Ovary (tissue), 10 donors: ENCODE data around the gene ATP6V1B1. TPM values are rescaled to one million over a fixed set of nuclear protein-coding genes. Genes with fewer than 3 reads are reported as not detected.

ENCODE experiments used
- DNase-seq, 5 donors: peaks; one replicate each; pipeline ENCODE4 v3.0.0-alpha.2; 2019 to 2020
- H3K27ac ChIP-seq, 2 donors: fragments of 200-600 bp; one replicate each; pipeline versions ENCODE4 v1.5.1 to v1.8.0; 2019 to 2022
- H3K27me3 ChIP-seq: fragments of 200-600 bp; one replicate; pipeline ENCODE4 v1.8.0; 2022
- H3K36me3 ChIP-seq: fragments of 200-600 bp; sonication (generic); one replicate; pipeline ENCODE4 v1.5.1; 2019
- H3K4me1 ChIP-seq: one replicate; pipeline ENCODE4 v1.8.1; 2013; ENCODE audit warnings: mild to moderate bottlenecking, moderate library complexity; ENCODE audit not compliant: insufficient read depth
- H3K4me3 ChIP-seq: fragments of 200-600 bp; sonication (generic); one replicate; pipeline ENCODE4 v1.5.1; 2017
- H3K9me3 ChIP-seq, 2 donors: fragments of 200-600 bp in 1 of 2; sonication (generic) in 1 of 2; one replicate each; pipeline versions ENCODE4 v1.5.1 to v1.8.1; 2013 to 2019; ENCODE audit warnings: mild to moderate bottlenecking in 1 of 2, moderate library complexity in 1 of 2
- CTCF ChIP-seq, 3 donors: fragments of 450-650 bp in 2 of 3; fragments of 200-600 bp in 1 of 3; IDR thresholded peaks; one replicate each; pipeline versions ENCODE4 v1.5.1 to v1.8.0; 2016 to 2022; ENCODE audit warnings: antibody characterized with exemption in 3 of 3, mild to moderate bottlenecking in 1 of 3
- EP300 ChIP-seq: sonication (generic); formaldehyde crosslinking; IDR thresholded peaks from one replicate; pipeline ENCODE4 v1.6.1; 2017; ENCODE audit warnings: antibody characterized with exemption
- POLR2A ChIP-seq: fragments of 450-650 bp; IDR thresholded peaks from one replicate; pipeline ENCODE4 v1.6.1; 2017; ENCODE audit warnings: antibody characterized with exemption, mild to moderate bottlenecking, moderate library complexity
- WGBS, 3 donors: extraction: QIAGEN DNeasy Blood & Tissue Kit in 1 of 3; methylation state at CpG; one replicate each; pipeline versions ENCODE4 v1.1.5 to v1.1.7; 2013 to 2017; 5-methylcytosine and 5-hydroxymethylcytosine counted together
- intact Hi-C, 4 donors: fragments of 100-400 bp; cut with DNase I; formaldehyde crosslinking; loops; one replicate each; pipeline versions ENCODE4 v1.11.0 to v1.15.1; 2022 to 2023
- long read RNA-seq, 3 donors: library from polyadenylated mRNA in 2 of 3; unstranded in 2 of 3; transcript quantifications; one replicate each; pipeline ENCODE4 v2.0.0 and lab custom pipeline, GENCODE V29; 2021 to 2026
- polyA plus RNA-seq, 2 donors: library from polyadenylated mRNA; stranded (reverse); fragments of 200-250 nt in 1 of 2; fragments of 350-450 nt in 1 of 2; fragmentation: Illumina TruSeq in 1 of 2; extraction: RNeasy Lipid Tissue Mini Kit (QIAGEN cat#74804) in 1 of 2; gene quantifications; one replicate each; pipeline ENCODE4 v1.2.3, GENCODE V29; 2013 to 2014
- total RNA-seq, 7 donors: library from RNA; depleted of rRNA in 2 of 7; stranded (reverse); fragments of >200 nt in 2 of 7; fragmentation: NEBNext Ultra II Directional in 3 of 7; extraction: Animal tissue kit (Norgen Biotek cat#: 25700) in 3 of 7; gene quantifications; one replicate each; pipeline versions ENCODE4 v1.1.0 to v1.2.4, GENCODE V29; 2016 to 2023
- donor health status: DM: no; HTN: no; CAD: no; lungs with moderate emphysema.
- donor health status: DM: no; HTN: no; CAD: no.
- donor health status: Bipolar disorder and iron deficiency.
- donor health status: DM: yes; HTN: yes; CAD: no.
- donor health status: DM: no; HTN: no; CAD: no.
- donor health status: DM: yes; HTN: yes; CAD: no.

Gene ATP6V1B1
- total RNA-seq (10 to 100 TPM in 2 of 7 donors, 1 to 10 TPM in 3, under 1 TPM in 1, not detected in 1; 0.72 to 11.9 (median 3.4) TPM), polyA plus RNA-seq (1 to 10 TPM in 1 of 2 donors, under 1 TPM in 1; 0.62 to 1.7 TPM)
- long read RNA-seq, donor 1 = 0 reads
- long read RNA-seq, donor 2, partial matches to known transcripts = 0 of 3 reads
- long read RNA-seq, donor 2, other reads (novel, unspliced or antisense) = 0 of 3 reads
- long read RNA-seq, donor 3, transcript ATP6V1B1-201 (14 exons, 1,939 nt) = major isoform, 13 of 19 reads
- long read RNA-seq, donor 3, partial matches to known transcripts = 4 of 19 reads
- long read RNA-seq, donor 3, other reads (novel, unspliced or antisense) = 2 of 19 reads

GRCh38 chr2:70935468-70936164 lies at the start of gene ATP6V1B1:
TSS of gene ATP6V1B1 (plus strand) at chr2:70935900. CDS start at chr2:70935955, 55 bp downstream.
- TF ChIP-seq CTCF (IDR thresholded peaks at IDR 0.05) = no peak
- no peak for TF ChIP-seq EP300
- no peak for TF ChIP-seq POLR2A
- Histone ChIP-seq H3K9me3 (no peaks in the 10 kb centered on the region), H3K27me3 (no peaks in the 10 kb centered on the region), H3K36me3 (no peaks in the 10 kb centered on the region), H3K4me1 (no peaks in the 10 kb centered on the region), H3K4me3 (no peak within 1 kb of the TSS), H3K27ac (no peak within 1 kb of the TSS)
- intact Hi-C loops = no loop called here
- DNase-seq = no peak
- 50 to 61% (median 51%) methylated on average over 13 to 14 of the region's 14 CpGs for WGBS, 3 donors

GRCh38 chr2:70886541-70886987 lies 49.1 kb upstream of the ATP6V1B1 start:
- no peak for DNase-seq
- no peak overlapping the region for H3K27ac ChIP-seq
- 14 to 16% (median 14%) methylated on average over 10 of the region's 10 CpGs for WGBS, 3 donors

GRCh38 chr2:70887208-70887549 lies 48.5 kb upstream of the ATP6V1B1 start:
- H3K9me3 ChIP-seq = peaks cover 0 to 4% of the 10 kb centered on the region in 2 donors
- intact Hi-C loops = no loop called here
- WGBS, 3 donors = 7 to 11% (median 10%) methylated on average over 8 of the region's 8 CpGs
- DNase-seq = no peak
- peaks cover 5% of the 10 kb centered on the region for H3K4me1 ChIP-seq
- no peak for TF ChIP-seq POLR2A
- no peak for TF ChIP-seq EP300
- TF ChIP-seq CTCF (IDR thresholded peaks at IDR 0.05) = no peak
- no peaks in the 10 kb centered on the region for H3K36me3 ChIP-seq
- no peak overlapping the region for H3K27ac ChIP-seq
- peak overlapping the region; percentile 29 for H3K4me3 ChIP-seq
- H3K27me3 ChIP-seq = no peaks in the 10 kb centered on the region

More at GRCh38 chr2:70886541-70886987, 49.1 kb upstream of the ATP6V1B1 start:
- H3K27me3 ChIP-seq = no peaks in the 10 kb centered on the region
- no peak for TF ChIP-seq POLR2A
- no peak for TF ChIP-seq CTCF (IDR thresholded peaks at IDR 0.05)
- TF ChIP-seq EP300 = no peak
- no peaks in the 10 kb centered on the region for H3K36me3 ChIP-seq
- H3K9me3 ChIP-seq = peaks cover 0 to 4% of the 10 kb centered on the region in 2 donors
- H3K4me3 ChIP-seq = no peak overlapping the region
- H3K4me1 ChIP-seq = peaks cover 5% of the 10 kb centered on the region
- intact Hi-C loops = no loop called here

GRCh38 chr2:70887550-70888246 lies 48.0 kb upstream of the ATP6V1B1 start:
- TF ChIP-seq POLR2A = no peak
- no peak for TF ChIP-seq EP300
- no peak for TF ChIP-seq CTCF (IDR thresholded peaks at IDR 0.05)
- Histone ChIP-seq H3K36me3 (no peaks in the 10 kb centered on the region), H3K27me3 (no peaks in the 10 kb centered on the region), H3K27ac (no peak overlapping the region), H3K9me3 (no peaks in the 10 kb centered on the region), H3K4me3 (peak overlapping the region; percentile 29), H3K4me1 (peaks cover 5% of the 10 kb centered on the region)
- intact Hi-C loops = no loop called here
- peak in 1 of 5 donors; percentile 37 for DNase-seq
- 3 to 4% (median 3%) methylated on average over 54 to 58 of the region's 58 CpGs for WGBS, 3 donors
